HepG2 (cell line): Measurements from ENCODE around the gene RNF133. TPM values are rescaled to one million over a fixed set of nuclear protein-coding genes. Genes with fewer than 3 reads are reported as not detected.

Source experiments
- MYC ChIP-seq: sonication (generic); formaldehyde crosslinking; IDR thresholded peaks from 2 replicates; pipeline ENCODE4 v1.9.0; 2021; ENCODE audit warnings: missing genetic modification reagents, borderline replicate concordance
- NKX3-1 ChIP-seq: sonication (generic); formaldehyde crosslinking; IDR thresholded peaks from 2 replicates; pipeline ENCODE4 v1.5.0; 2020; ENCODE audit warnings: missing genetic modification reagents
- POGZ ChIP-seq: sonication (generic); formaldehyde crosslinking; IDR thresholded peaks from 2 replicates; pipeline ENCODE4 v1.4.0; 2020; ENCODE audit warnings: mild to moderate bottlenecking, missing genetic modification reagents
- TGIF2 ChIP-seq: IDR thresholded peaks from 2 replicates; pipeline ENCODE4 v1.6.1; 2016; ENCODE audit warnings: control low read depth, missing compliant biosample characterization
- ZSCAN29 ChIP-seq: sonication (generic); formaldehyde crosslinking; conservative IDR thresholded peaks from 2 replicates; pipeline ENCODE4 v1.4.0; 2020; ENCODE audit warnings: mild to moderate bottlenecking, missing genetic modification reagents
- polyA plus RNA-seq, 8 experiments: library from polyadenylated mRNA; depleted of rRNA in 3 of 8; stranded (reverse) in 7 of 8; unstranded in 1 of 8; fragments of >200 nt; fragmentation: Illumina TruSeq in 4 of 8; extraction: Trizol in 4 of 8; gene quantifications; 2 replicates each; pipeline versions ENCODE4 v1.2.1 to v1.2.3, GENCODE V29; 2011 to 2016; ENCODE audit warnings: low read depth in 4 of 8, missing spikeins in 1 of 8, mixed read lengths in 1 of 8; ENCODE audit not compliant: insufficient read depth in 1 of 8
- total RNA-seq, 5 experiments: library from RNA; depleted of rRNA; stranded (reverse); fragments of >200 nt; fragmentation: Illumina TruSeq; extraction: Trizol; gene quantifications; 2 replicates each; pipeline ENCODE4 v1.2.3, GENCODE V29; 2016; ENCODE audit warnings: low read depth in 1 of 5
- TF ChIP-seq, protein P1 (sequence below): sonication (generic); formaldehyde crosslinking; IDR thresholded peaks from 2 replicates; pipeline ENCODE4 v1.8.0; 2022; ENCODE audit warnings: missing genetic modification reagents, low read depth, mild to moderate bottlenecking, borderline replicate concordance
- TF ChIP-seq, protein P2 (sequence below): sonication (generic); formaldehyde crosslinking; IDR thresholded peaks from 2 replicates; pipeline ENCODE4 v1.4.0; 2020; ENCODE audit warnings: mild to moderate bottlenecking, missing genetic modification reagents
- TF ChIP-seq, protein P3 (sequence below): sonication (generic); formaldehyde crosslinking; IDR thresholded peaks from 2 replicates; pipeline ENCODE4 v1.4.0; 2020; ENCODE audit warnings: missing genetic modification reagents
- TF ChIP-seq, protein P4 (sequence below): IDR thresholded peaks from 2 replicates; pipeline ENCODE4 v1.6.1; 2016
- TF ChIP-seq, protein P5 (sequence below): sonication (generic); formaldehyde crosslinking; IDR thresholded peaks from 2 replicates; pipeline ENCODE4 v1.4.0; 2020; ENCODE audit warnings: mild to moderate bottlenecking, missing genetic modification reagents

RNF133 gene
- total and polyA plus RNA-seq, 2 of the 13 experiments (the other 11 are each of a cell fraction or from before 2014, with no cell fraction given) = 0.13 to 1.00 TPM

DNA sequence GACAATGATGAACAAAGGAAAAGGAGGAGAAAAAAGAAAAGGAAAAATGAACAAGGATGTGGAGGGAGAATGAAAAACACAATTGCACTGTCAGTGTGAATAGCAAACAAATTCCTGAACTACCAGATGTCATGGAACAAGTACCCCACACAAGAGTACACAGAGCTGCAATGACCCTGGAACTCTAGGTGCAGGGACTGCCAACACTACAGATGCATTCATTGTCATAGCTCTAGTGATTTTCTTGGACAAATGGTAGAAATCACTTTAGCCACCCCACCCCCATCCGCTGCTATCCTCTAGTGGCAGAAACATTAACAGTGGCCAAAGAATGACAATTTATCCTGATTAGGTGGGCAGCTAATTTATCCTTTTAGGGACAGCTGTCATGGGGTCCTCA is 3.1 kb downstream of the RNF133 start (continued):
- TF ChIP-seq, protein P1, sequence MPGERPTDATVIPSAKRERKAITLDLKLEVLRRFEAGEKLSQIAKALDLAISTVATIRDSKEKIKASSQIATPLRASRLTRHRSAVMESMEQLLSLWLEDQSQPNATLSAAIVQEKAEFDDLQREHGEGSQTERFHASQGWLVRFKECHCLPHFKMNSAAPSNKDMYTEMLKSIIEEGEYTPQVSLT (CRISPR knock-in tag) = no peak
- TF ChIP-seq MYC (CRISPR knock-in tag) = no peak
- TF ChIP-seq, protein P2, sequence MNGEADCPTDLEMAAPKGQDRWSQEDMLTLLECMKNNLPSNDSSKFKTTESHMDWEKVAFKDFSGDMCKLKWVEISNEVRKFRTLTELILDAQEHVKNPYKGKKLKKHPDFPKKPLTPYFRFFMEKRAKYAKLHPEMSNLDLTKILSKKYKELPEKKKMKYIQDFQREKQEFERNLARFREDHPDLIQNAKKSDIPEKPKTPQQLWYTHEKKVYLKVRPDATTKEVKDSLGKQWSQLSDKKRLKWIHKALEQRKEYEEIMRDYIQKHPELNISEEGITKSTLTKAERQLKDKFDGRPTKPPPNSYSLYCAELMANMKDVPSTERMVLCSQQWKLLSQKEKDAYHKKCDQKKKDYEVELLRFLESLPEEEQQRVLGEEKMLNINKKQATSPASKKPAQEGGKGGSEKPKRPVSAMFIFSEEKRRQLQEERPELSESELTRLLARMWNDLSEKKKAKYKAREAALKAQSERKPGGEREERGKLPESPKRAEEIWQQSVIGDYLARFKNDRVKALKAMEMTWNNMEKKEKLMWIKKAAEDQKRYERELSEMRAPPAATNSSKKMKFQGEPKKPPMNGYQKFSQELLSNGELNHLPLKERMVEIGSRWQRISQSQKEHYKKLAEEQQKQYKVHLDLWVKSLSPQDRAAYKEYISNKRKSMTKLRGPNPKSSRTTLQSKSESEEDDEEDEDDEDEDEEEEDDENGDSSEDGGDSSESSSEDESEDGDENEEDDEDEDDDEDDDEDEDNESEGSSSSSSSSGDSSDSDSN (CRISPR knock-in tag) = no peak
- TF ChIP-seq TGIF2 (CRISPR knock-in tag) = no peak
- TF ChIP-seq ZSCAN29 (CRISPR knock-in tag) = no peak
- TF ChIP-seq, protein P3, sequence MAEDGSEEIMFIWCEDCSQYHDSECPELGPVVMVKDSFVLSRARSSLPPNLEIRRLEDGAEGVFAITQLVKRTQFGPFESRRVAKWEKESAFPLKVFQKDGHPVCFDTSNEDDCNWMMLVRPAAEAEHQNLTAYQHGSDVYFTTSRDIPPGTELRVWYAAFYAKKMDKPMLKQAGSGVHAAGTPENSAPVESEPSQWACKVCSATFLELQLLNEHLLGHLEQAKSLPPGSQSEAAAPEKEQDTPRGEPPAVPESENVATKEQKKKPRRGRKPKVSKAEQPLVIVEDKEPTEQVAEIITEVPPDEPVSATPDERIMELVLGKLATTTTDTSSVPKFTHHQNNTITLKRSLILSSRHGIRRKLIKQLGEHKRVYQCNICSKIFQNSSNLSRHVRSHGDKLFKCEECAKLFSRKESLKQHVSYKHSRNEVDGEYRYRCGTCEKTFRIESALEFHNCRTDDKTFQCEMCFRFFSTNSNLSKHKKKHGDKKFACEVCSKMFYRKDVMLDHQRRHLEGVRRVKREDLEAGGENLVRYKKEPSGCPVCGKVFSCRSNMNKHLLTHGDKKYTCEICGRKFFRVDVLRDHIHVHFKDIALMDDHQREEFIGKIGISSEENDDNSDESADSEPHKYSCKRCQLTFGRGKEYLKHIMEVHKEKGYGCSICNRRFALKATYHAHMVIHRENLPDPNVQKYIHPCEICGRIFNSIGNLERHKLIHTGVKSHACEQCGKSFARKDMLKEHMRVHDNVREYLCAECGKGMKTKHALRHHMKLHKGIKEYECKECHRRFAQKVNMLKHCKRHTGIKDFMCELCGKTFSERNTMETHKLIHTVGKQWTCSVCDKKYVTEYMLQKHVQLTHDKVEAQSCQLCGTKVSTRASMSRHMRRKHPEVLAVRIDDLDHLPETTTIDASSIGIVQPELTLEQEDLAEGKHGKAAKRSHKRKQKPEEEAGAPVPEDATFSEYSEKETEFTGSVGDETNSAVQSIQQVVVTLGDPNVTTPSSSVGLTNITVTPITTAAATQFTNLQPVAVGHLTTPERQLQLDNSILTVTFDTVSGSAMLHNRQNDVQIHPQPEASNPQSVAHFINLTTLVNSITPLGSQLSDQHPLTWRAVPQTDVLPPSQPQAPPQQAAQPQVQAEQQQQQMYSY (CRISPR knock-in tag) = no peak
- TF ChIP-seq POGZ (CRISPR knock-in tag) = no peak
- TF ChIP-seq, protein P4, sequence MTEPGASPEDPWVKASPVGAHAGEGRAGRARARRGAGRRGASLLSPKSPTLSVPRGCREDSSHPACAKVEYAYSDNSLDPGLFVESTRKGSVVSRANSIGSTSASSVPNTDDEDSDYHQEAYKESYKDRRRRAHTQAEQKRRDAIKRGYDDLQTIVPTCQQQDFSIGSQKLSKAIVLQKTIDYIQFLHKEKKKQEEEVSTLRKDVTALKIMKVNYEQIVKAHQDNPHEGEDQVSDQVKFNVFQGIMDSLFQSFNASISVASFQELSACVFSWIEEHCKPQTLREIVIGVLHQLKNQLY (CRISPR knock-in tag) = no peak
- TF ChIP-seq, protein P5, sequence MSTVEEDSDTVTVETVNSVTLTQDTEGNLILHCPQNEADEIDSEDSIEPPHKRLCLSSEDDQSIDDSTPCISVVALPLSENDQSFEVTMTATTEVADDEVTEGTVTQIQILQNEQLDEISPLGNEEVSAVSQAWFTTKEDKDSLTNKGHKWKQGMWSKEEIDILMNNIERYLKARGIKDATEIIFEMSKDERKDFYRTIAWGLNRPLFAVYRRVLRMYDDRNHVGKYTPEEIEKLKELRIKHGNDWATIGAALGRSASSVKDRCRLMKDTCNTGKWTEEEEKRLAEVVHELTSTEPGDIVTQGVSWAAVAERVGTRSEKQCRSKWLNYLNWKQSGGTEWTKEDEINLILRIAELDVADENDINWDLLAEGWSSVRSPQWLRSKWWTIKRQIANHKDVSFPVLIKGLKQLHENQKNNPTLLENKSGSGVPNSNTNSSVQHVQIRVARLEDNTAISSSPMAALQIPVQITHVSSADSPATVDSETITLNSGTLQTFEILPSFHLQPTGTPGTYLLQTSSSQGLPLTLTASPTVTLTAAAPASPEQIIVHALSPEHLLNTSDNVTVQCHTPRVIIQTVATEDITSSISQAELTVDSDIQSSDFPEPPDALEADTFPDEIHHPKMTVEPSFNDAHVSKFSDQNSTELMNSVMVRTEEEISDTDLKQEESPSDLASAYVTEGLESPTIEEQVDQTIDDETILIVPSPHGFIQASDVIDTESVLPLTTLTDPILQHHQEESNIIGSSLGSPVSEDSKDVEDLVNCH (CRISPR knock-in tag) = no peak
- TF ChIP-seq NKX3-1 (CRISPR knock-in tag) = no peak
